ENCODE results near the gene POLR3K.
A peak's percentile ranks its signal among the peaks of the same experiment; 100 is the strongest.
"Not testable (repeated sequence)": the region's sequence is repeated elsewhere in the genome, so short reads cannot be mapped to it uniquely, and the experiment has no call there.

The POLR3K gene

GRCh38 chr16:42069-42457 is 11.3 kb downstream of the POLR3K start:
- DNase-seq: no peak

- DNase-seq: no peak
Observed at GRCh38 chr16:41439-42068, 11.9 kb downstream of the POLR3K start.

- no peak for DNase-seq
Observed at GRCh38 chr16:38941-39892, 14.2 kb downstream of the POLR3K start.

GRCh38 chr16:38206-38605 is 15.2 kb downstream of the POLR3K start:
- DNase-seq: not testable (repeated sequence)

GRCh38 chr16:37511-37910 is 15.9 kb downstream of the POLR3K start:
- DNase-seq: no peak

- DNase-seq: no peak
Observed at GRCh38 chr16:36336-36984, 16.9 kb downstream of the POLR3K start.

- DNase-seq: no peak
Observed at GRCh38 chr16:35678-36305, 17.6 kb downstream of the POLR3K start.

- peak; percentile 35 for DNase-seq
Observed at GRCh38 chr16:35011-35677, 18.3 kb downstream of the POLR3K start.

GRCh38 chr16:34648-34987 is 18.8 kb downstream of the POLR3K start:
- DNase-seq: no peak

- DNase-seq: no peak
Observed at GRCh38 chr16:33877-34647, 19.3 kb downstream of the POLR3K start.

GRCh38 chr16:33154-33876 is 20.1 kb downstream of the POLR3K start:
- not testable (repeated sequence) for DNase-seq

- DNase-seq: not testable (repeated sequence)
Observed at GRCh38 chr16:30627-31026, 22.8 kb downstream of the POLR3K start.

- DNase-seq: not testable (repeated sequence)
Observed at GRCh38 chr16:25926-26348, 27.5 kb downstream of the POLR3K start.

- DNase-seq: not testable (repeated sequence)
Observed at GRCh38 chr16:24151-24550, 29.3 kb downstream of the POLR3K start.

- not testable (repeated sequence) for DNase-seq
Observed at GRCh38 chr16:20886-21285, 32.5 kb downstream of the POLR3K start.

- DNase-seq: not testable (repeated sequence)
Observed at GRCh38 chr16:17062-17765, 36.2 kb downstream of the POLR3K start.

GRCh38 chr16:10772-11171 is 42.6 kb downstream of the POLR3K start:
- not testable (repeated sequence) for DNase-seq

- no peak for DNase-seq
Observed at GRCh38 chr16:9903-10665, 43.3 kb downstream of the POLR3K start.

All from femur (tissue), 1 donor.